ENCODE data around the gene IDH2. TPM values are rescaled to one million over a fixed set of nuclear protein-coding genes. Genes with fewer than 3 reads are reported as not detected.
A peak's percentile ranks its signal among the peaks of the same experiment; 100 is the strongest.

The IDH2 gene
- total RNA-seq, 1 experiment from 2014 or later, result 93.4 TPM

DNA sequence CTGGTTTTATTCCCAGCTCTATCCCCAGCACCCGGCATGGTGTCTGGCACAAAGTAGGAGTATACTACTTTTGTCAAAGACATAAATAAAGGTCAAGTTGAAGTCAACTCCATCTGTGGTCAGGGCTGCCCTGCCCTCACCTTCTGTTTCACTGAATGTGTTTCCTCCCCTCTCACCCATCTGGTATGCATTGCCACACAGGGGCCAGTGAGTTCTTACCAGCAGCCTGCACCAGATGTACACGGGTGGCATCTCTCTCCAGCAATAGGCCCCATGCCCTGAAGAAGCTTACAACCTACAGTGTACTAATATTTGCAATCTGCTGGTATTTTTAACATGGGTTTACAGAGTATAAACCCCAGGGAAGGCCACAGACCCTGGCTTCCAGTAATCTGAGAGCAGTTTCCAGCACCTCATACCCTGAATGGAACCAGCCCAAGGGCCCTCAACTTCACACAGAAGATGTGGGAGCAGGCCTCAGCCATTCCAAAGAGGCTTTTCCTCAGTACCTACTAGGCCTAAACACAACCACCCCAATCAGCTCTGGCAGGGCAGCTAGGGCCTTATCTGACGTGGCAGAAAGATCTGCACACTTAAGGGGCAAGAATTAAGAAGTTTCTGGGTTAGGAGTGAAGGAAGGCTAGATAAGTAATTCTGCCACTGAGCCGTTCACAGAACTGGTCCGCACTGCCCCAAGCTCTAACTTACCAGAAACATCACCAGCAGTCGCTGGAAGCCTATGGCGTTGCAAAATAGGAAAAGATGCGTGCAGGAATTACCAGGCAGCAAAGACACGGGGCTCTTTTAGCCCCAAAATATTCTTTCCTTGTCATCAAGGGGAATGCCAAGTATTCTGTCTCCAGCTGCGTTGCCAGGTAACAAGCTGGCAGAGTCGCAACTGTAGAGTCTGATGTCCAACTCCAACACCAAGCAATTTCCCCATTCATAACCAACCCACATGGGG lies 2.1 kb downstream of the IDH2 start:
- H3K4me3 ChIP-seq (ENCODE audit: low read length), result peak overlapping the region; percentile 75
- peak overlapping the region; percentile 89 for H3K4me2 ChIP-seq (ENCODE audit: low read depth, low read length, poor library complexity, severe bottlenecking)
- H3K9ac ChIP-seq (ENCODE audit: low read length), result peak overlapping the region; percentile 89
- peak overlapping the region; percentile 97 for H3K27ac ChIP-seq (ENCODE audit: low read length)
- no peaks in the 10 kb centered on the region for H3K27me3 ChIP-seq (ENCODE audit: low read length)
- H3K9me2 ChIP-seq (replicated peaks; ENCODE audit: insufficient read depth, low read length), result no peaks in the 10 kb centered on the region
- peak; percentile 62 for DNase-seq
- peaks cover 71% of the 10 kb centered on the region for H3K4me1 ChIP-seq (ENCODE audit: low read length)
- no peaks in the 10 kb centered on the region for H3K9me3 ChIP-seq (ENCODE audit: low read length)
- H3K36me3 ChIP-seq (ENCODE audit: insufficient read depth, low read length), result no peaks in the 10 kb centered on the region
- H3K79me2 ChIP-seq (ENCODE audit: low read length), result peaks cover 38% of the 10 kb centered on the region
- H2AFZ ChIP-seq (ENCODE audit: low read length), result no peak overlapping the region
- H4K20me1 ChIP-seq (ENCODE audit: insufficient read depth, low read depth, low read length), result no peaks in the 10 kb centered on the region

GRCh38 chr15:90099072-90099867 lies 3.0 kb downstream of the IDH2 start:
- H3K36me3 ChIP-seq (ENCODE audit: insufficient read depth, low read length), result no peaks in the 10 kb centered on the region
- no peaks in the 10 kb centered on the region for H3K27me3 ChIP-seq (ENCODE audit: low read length)
- peaks cover 43% of the 10 kb centered on the region for H3K79me2 ChIP-seq (ENCODE audit: low read length)
- no peaks in the 10 kb centered on the region for H3K9me3 ChIP-seq (ENCODE audit: low read length)
- H3K4me1 ChIP-seq (ENCODE audit: low read length), result peaks cover 72% of the 10 kb centered on the region
- no peak overlapping the region for H2AFZ ChIP-seq (ENCODE audit: low read length)
- H3K27ac ChIP-seq (ENCODE audit: low read length), result peak overlapping the region; percentile 97
- H3K9ac ChIP-seq (ENCODE audit: low read length), result peak overlapping the region; percentile 89
- H4K20me1 ChIP-seq (ENCODE audit: insufficient read depth, low read depth, low read length), result no peaks in the 10 kb centered on the region
- no peaks in the 10 kb centered on the region for H3K9me2 ChIP-seq (replicated peaks; ENCODE audit: insufficient read depth, low read length)
- DNase-seq, result peak; percentile 57
- peak overlapping the region; percentile 89 for H3K4me2 ChIP-seq (ENCODE audit: low read depth, low read length, poor library complexity, severe bottlenecking)
- peak overlapping the region; percentile 75; the same call in 1 of the 2 replicates for H3K4me3 ChIP-seq (ENCODE audit: low read length)

DNA sequence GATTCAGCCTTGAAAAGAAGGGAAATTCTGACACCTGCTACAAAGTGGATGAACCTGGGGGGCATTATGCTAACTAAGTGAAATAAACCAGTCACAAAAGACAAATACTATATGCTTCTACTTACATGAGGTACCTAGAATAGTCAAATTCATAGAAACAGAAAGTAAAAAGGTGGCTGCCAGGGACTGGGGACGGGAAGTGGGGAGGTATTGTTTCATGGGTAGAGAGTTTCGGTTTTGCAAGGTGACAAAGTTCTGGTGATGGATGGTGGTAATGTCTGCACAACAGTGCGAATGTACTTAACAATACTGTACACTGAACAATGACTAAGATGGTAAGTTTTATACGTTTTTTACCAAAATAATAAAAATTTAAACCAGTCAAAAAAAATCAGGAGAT lies 4.8 kb downstream of the IDH2 start:
- no peaks in the 10 kb centered on the region for H3K36me3 ChIP-seq (ENCODE audit: insufficient read depth, low read length)
- H3K9me2 ChIP-seq (replicated peaks; ENCODE audit: insufficient read depth, low read length), result no peaks in the 10 kb centered on the region
- no peaks in the 10 kb centered on the region for H4K20me1 ChIP-seq (ENCODE audit: insufficient read depth, low read depth, low read length)
- peak overlapping the region; percentile 44 for H3K4me3 ChIP-seq (ENCODE audit: low read length)
- H2AFZ ChIP-seq (ENCODE audit: low read length), result no peak overlapping the region
- DNase-seq, result peak; percentile 92
- peak overlapping the region; percentile 89 for H3K9ac ChIP-seq (ENCODE audit: low read length)
- peaks cover 68% of the 10 kb centered on the region for H3K4me1 ChIP-seq (ENCODE audit: low read length)
- peak overlapping the region; percentile 97 for H3K27ac ChIP-seq (ENCODE audit: low read length)
- peaks cover 52% of the 10 kb centered on the region for H3K79me2 ChIP-seq (ENCODE audit: low read length)
- H3K9me3 ChIP-seq (ENCODE audit: low read length), result no peaks in the 10 kb centered on the region
- peak overlapping the region; percentile 89 for H3K4me2 ChIP-seq (ENCODE audit: low read depth, low read length, poor library complexity, severe bottlenecking)
- H3K27me3 ChIP-seq (ENCODE audit: low read length), result no peaks in the 10 kb centered on the region

DNA sequence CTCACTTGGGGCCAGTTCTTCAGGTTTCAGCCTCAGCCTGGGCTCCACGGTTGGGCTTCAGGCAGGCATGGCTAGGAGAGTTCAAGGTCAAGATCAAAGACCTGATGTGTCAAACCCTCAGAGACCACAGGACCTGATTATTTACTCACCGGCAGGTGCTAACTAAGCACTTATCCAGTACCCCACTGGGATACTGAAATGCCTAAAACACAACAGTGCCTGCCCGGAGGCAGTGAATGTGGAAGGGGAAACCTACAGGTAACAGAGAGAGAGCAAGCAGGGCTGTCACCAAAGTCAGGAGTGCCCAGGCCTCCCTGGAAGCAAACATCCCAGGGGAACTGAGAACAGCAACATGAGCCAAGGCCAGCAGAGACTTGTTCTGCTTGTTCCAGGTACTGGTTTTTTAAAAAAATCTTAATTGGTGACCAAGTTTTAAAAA lies 6.7 kb downstream of the IDH2 start:
- peak overlapping the region; percentile 97 for H3K27ac ChIP-seq (ENCODE audit: low read length)
- no peak overlapping the region for H3K9ac ChIP-seq (ENCODE audit: low read length)
- no peaks in the 10 kb centered on the region for H3K9me3 ChIP-seq (ENCODE audit: low read length)
- no peak overlapping the region for H3K4me2 ChIP-seq (ENCODE audit: low read depth, low read length, poor library complexity, severe bottlenecking)
- no peaks in the 10 kb centered on the region for H3K27me3 ChIP-seq (ENCODE audit: low read length)
- H3K79me2 ChIP-seq (ENCODE audit: low read length), result peaks cover 43% of the 10 kb centered on the region
- H2AFZ ChIP-seq (ENCODE audit: low read length), result no peak overlapping the region
- no peaks in the 10 kb centered on the region for H4K20me1 ChIP-seq (ENCODE audit: insufficient read depth, low read depth, low read length)
- H3K4me3 ChIP-seq (ENCODE audit: low read length), result no peak overlapping the region
- no peaks in the 10 kb centered on the region for H3K9me2 ChIP-seq (replicated peaks; ENCODE audit: insufficient read depth, low read length)
- DNase-seq, result no peak
- peaks cover 56% of the 10 kb centered on the region for H3K4me1 ChIP-seq (ENCODE audit: low read length)
- H3K36me3 ChIP-seq (ENCODE audit: insufficient read depth, low read length), result no peaks in the 10 kb centered on the region

GRCh38 chr15:90091156-90091931 lies 10.9 kb downstream of the IDH2 start:
- H4K20me1 ChIP-seq (ENCODE audit: insufficient read depth, low read depth, low read length), result no peaks in the 10 kb centered on the region
- no peak overlapping the region for H3K27ac ChIP-seq (ENCODE audit: low read length)
- H3K4me1 ChIP-seq (ENCODE audit: low read length), result peaks cover 14% of the 10 kb centered on the region
- no peak overlapping the region for H3K4me3 ChIP-seq (ENCODE audit: low read length)
- peaks cover 25% of the 10 kb centered on the region for H3K79me2 ChIP-seq (ENCODE audit: low read length)
- peaks cover 11% of the 10 kb centered on the region for H3K36me3 ChIP-seq (ENCODE audit: insufficient read depth, low read length)
- DNase-seq, result no peak
- no peaks in the 10 kb centered on the region for H3K9me2 ChIP-seq (replicated peaks; ENCODE audit: insufficient read depth, low read length)
- no peak overlapping the region for H2AFZ ChIP-seq (ENCODE audit: low read length)
- H3K9ac ChIP-seq (ENCODE audit: low read length), result no peak overlapping the region
- H3K9me3 ChIP-seq (ENCODE audit: low read length), result no peaks in the 10 kb centered on the region
- H3K27me3 ChIP-seq (ENCODE audit: low read length), result no peaks in the 10 kb centered on the region
- no peak overlapping the region for H3K4me2 ChIP-seq (ENCODE audit: low read depth, low read length, poor library complexity, severe bottlenecking)

DNA sequence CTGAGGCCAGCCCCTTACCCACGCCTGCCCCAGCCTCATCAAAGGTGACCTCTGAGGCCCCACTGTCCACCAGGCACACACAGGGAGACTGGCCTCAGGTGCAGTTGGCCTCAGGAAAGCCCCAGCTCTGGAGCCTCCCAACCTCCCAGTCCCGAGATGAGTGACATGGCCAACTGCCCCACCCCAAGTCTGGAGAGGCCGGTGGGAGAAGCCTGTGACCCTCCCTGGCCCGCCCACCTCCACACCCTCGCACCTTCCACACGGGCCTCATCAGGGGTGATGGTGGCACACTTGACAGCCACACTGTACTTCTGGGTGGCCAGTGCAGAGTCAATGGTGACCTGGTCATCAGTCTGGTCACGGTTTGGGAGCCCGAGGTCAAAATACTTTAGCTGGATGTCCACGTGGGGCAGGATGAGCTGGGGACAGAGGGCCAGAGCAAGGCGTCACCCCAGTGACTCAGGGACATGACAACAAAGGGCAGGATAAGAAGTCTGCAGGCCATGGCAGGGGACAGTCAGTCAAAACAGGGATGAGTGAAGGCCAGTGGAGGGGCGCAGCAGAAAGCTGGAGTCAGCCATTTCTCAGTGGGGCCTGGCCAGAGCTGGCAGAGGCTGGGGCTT lies 11.9 kb downstream of the IDH2 start:
- H3K4me2 ChIP-seq (ENCODE audit: low read depth, low read length, poor library complexity, severe bottlenecking), result no peak overlapping the region
- H3K4me1 ChIP-seq (ENCODE audit: low read length), result peaks cover 4% of the 10 kb centered on the region
- peaks cover 11% of the 10 kb centered on the region for H3K36me3 ChIP-seq (ENCODE audit: insufficient read depth, low read length)
- peaks cover 15% of the 10 kb centered on the region for H3K79me2 ChIP-seq (ENCODE audit: low read length)
- no peaks in the 10 kb centered on the region for H3K9me2 ChIP-seq (replicated peaks; ENCODE audit: insufficient read depth, low read length)
- H3K27ac ChIP-seq (ENCODE audit: low read length), result no peak overlapping the region
- H3K27me3 ChIP-seq (ENCODE audit: low read length), result no peaks in the 10 kb centered on the region
- no peak overlapping the region for H3K9ac ChIP-seq (ENCODE audit: low read length)
- no peak overlapping the region for H2AFZ ChIP-seq (ENCODE audit: low read length)
- no peak overlapping the region for H3K4me3 ChIP-seq (ENCODE audit: low read length)
- H4K20me1 ChIP-seq (ENCODE audit: insufficient read depth, low read depth, low read length), result no peaks in the 10 kb centered on the region
- no peak for DNase-seq
- no peaks in the 10 kb centered on the region for H3K9me3 ChIP-seq (ENCODE audit: low read length)

DNA sequence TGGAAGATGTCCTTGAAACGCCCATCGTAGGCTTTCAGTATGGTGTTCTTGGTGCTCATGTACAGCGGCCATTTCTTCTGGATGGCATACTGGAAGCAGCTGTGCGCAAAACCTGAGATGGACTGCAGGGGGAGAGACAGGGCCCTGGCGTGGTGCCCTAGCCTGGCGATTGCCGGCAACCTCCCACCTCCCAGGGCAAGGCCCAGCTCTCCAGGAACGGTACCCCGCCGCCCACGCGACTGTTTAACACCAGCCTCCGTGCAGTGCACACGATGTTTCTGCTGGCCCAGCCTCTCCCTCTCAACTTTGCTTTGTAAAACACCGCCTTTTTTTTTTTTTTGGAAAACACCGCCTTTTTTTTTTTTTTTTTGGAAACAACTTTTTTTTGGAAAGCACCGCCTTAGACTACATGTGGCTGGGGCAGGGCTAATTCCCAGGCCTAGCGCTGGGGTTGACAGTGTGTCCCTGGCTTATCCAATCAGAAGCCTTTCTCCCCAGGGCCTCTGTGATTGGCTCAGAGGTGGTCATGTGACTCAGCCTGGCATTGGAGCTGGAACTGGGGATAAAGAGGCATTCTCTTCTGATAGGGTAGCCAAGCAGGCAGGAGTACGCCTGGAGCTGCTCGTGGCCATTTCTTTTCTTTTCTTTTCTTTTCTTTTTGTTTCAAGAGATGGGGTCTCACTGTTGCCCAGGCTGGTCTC lies 14.7 kb downstream of the IDH2 start:
- H4K20me1 ChIP-seq (ENCODE audit: insufficient read depth, low read depth, low read length), result peaks cover 13% of the 10 kb centered on the region
- no peaks in the 10 kb centered on the region for H3K9me3 ChIP-seq (ENCODE audit: low read length)
- no peak overlapping the region for H3K4me2 ChIP-seq (ENCODE audit: low read depth, low read length, poor library complexity, severe bottlenecking)
- H3K27ac ChIP-seq (ENCODE audit: low read length), result no peak overlapping the region
- H2AFZ ChIP-seq (ENCODE audit: low read length), result no peak overlapping the region
- H3K9me2 ChIP-seq (replicated peaks; ENCODE audit: insufficient read depth, low read length), result no peaks in the 10 kb centered on the region
- no peaks in the 10 kb centered on the region for H3K79me2 ChIP-seq (ENCODE audit: low read length)
- no peak overlapping the region for H3K9ac ChIP-seq (ENCODE audit: low read length)
- peak; percentile 64 for DNase-seq
- H3K4me3 ChIP-seq (ENCODE audit: low read length), result no peak overlapping the region
- peaks cover 26% of the 10 kb centered on the region for H3K4me1 ChIP-seq (ENCODE audit: low read length)
- H3K36me3 ChIP-seq (ENCODE audit: insufficient read depth, low read length), result peaks cover 20% of the 10 kb centered on the region
- no peaks in the 10 kb centered on the region for H3K27me3 ChIP-seq (ENCODE audit: low read length)
